ENCODE data around the gene PPP6R2. TPM values are rescaled to one million over a fixed set of nuclear protein-coding genes. Genes with fewer than 3 reads are reported as not detected.

Gene PPP6R2
- total RNA-seq, 2 donors from 2014 or later: 35.3 to 36.0 TPM

- intact Hi-C loops (cut with DNase I): no loop called here
- DNase-seq (ENCODE audit: low spot score): peak; percentile 73
Measured at GRCh38 chr22:50436015-50436830, 93.1 kb downstream of the PPP6R2 start.

- peak; percentile 66 for DNase-seq (ENCODE audit: low spot score)
- intact Hi-C loops (cut with DNase I): no loop called here
Measured at GRCh38 chr22:50436841-50437341, 93.8 kb downstream of the PPP6R2 start.

- intact Hi-C loops (cut with DNase I): no loop called here
- DNase-seq (ENCODE audit: low spot score): no peak
Measured at GRCh38 chr22:50437511-50438304, 94.6 kb downstream of the PPP6R2 start.

GRCh38 chr22:50438305-50439275, 95.5 kb downstream of the PPP6R2 start:
- DNase-seq (ENCODE audit: low spot score): no peak
- intact Hi-C loops (cut with DNase I): no loop called here

- DNase-seq (ENCODE audit: low spot score): no peak
- intact Hi-C loops (cut with DNase I): no loop called here
Measured at GRCh38 chr22:50439314-50439870, 96.3 kb downstream of the PPP6R2 start.

GRCh38 chr22:50439871-50440331, 96.8 kb downstream of the PPP6R2 start:
- intact Hi-C loops (cut with DNase I): no loop called here
- DNase-seq (ENCODE audit: low spot score): no peak

GRCh38 chr22:50440544-50441249, 97.6 kb downstream of the PPP6R2 start:
- no peak for DNase-seq (ENCODE audit: low spot score)
- intact Hi-C loops (cut with DNase I): no loop called here

- intact Hi-C loops (cut with DNase I): no loop called here
- no peak for DNase-seq (ENCODE audit: low spot score)
Measured at GRCh38 chr22:50441428-50441993, 98.4 kb downstream of the PPP6R2 start.

GRCh38 chr22:50443197-50443596, 100.1 kb downstream of the PPP6R2 start:
- DNase-seq (ENCODE audit: low spot score): no peak
- intact Hi-C loops (cut with DNase I): no loop called here

- no peak for DNase-seq (ENCODE audit: low spot score)
- intact Hi-C loops (cut with DNase I): no loop called here
Measured at GRCh38 chr22:50443801-50444625, 100.9 kb downstream of the PPP6R2 start.

- DNase-seq (ENCODE audit: low spot score): no peak
- intact Hi-C loops (cut with DNase I): no loop called here
Measured at GRCh38 chr22:50444663-50445062, 101.5 kb downstream of the PPP6R2 start.

- intact Hi-C loops (cut with DNase I): no loop called here
- DNase-seq (ENCODE audit: low spot score): no peak
Measured at GRCh38 chr22:50445071-50445879, 102.1 kb downstream of the PPP6R2 start.

- intact Hi-C loops (cut with DNase I): no loop called here
- no peak for DNase-seq (ENCODE audit: low spot score)
Measured at GRCh38 chr22:50445880-50446707, 103.0 kb downstream of the PPP6R2 start.

- intact Hi-C loops (cut with DNase I): no loop called here
- no peak for DNase-seq (ENCODE audit: low spot score)
Measured at GRCh38 chr22:50446708-50447575, 103.8 kb downstream of the PPP6R2 start.

Data from posterior vena cava (tissue), 2 donors.